Measurements from ENCODE around the gene R3HCC1L. TPM values are rescaled to one million over a fixed set of nuclear protein-coding genes. Genes with fewer than 3 reads are reported as not detected.

Gene R3HCC1L
- total RNA-seq, 4 donors from 2014 or later: 15.9 to 20.3 (median 18.6) TPM

GRCh38 chr10:98251399-98251798 lies 116.9 kb downstream of the R3HCC1L start:
- no peak for TF ChIP-seq CTCF (IDR thresholded peaks at IDR 0.05)
- no peak for TF ChIP-seq POLR2A (IDR thresholded peaks at IDR 0.05)
- H3K4me3 ChIP-seq (replicated peaks in 1 of 3): no peak overlapping the region
- WGBS, 2 donors: 92 to 98% methylated on average over 8 of the region's 8 CpGs
- no peaks in the 10 kb centered on the region for H3K9me3 ChIP-seq
- intact Hi-C loops (cut with DNase I): no loop called here
- DNase-seq: no peak
- no peak overlapping the region for H3K27ac ChIP-seq
- H3K36me3 ChIP-seq: peaks cover 7 to 19% of the 10 kb centered on the region in 2 donors
- H3K4me1 ChIP-seq: peaks cover 32 to 36% of the 10 kb centered on the region in 2 donors
- no peaks in the 10 kb centered on the region for H3K27me3 ChIP-seq

- TF ChIP-seq CTCF (IDR thresholded peaks at IDR 0.05) (no peak), POLR2A (IDR thresholded peaks at IDR 0.05) (no peak)
- intact Hi-C loops (cut with DNase I): no loop called here
- Histone ChIP-seq H3K27ac (no peak overlapping the region), H3K9me3 (no peaks in the 10 kb centered on the region), H3K27me3 (no peaks in the 10 kb centered on the region), H3K36me3 (peaks cover 7 to 19% of the 10 kb centered on the region in 2 donors), H3K4me1 (peaks cover 23 to 26% of the 10 kb centered on the region in 2 donors), H3K4me3 (replicated peaks in 1 of 3) (no peak overlapping the region)
- no peak for DNase-seq
- WGBS, 2 donors: 90 to 100% methylated on average over 3 to 7 of the region's 7 CpGs
These were observed 118.0 kb downstream of the R3HCC1L start for GRCh38 chr10:98252464-98252863.

GRCh38 chr10:98253499-98253898 lies 119.0 kb downstream of the R3HCC1L start:
- Histone ChIP-seq H3K4me1 (peaks cover 23 to 24% of the 10 kb centered on the region in 2 donors), H3K36me3 (peaks cover 3 to 11% of the 10 kb centered on the region in 2 donors), H3K27ac (peak overlapping the region; percentile 54 to 61 (median 59)), H3K27me3 (no peaks in the 10 kb centered on the region), H3K9me3 (no peaks in the 10 kb centered on the region), H3K4me3 (replicated peaks in 1 of 3) (no peak overlapping the region)
- peak; percentile 95 to 97 for DNase-seq
- 30 to 48% methylated on average over 14 to 17 of the region's 17 CpGs for WGBS, 2 donors
- intact Hi-C loops (cut with DNase I): no loop called here
- TF ChIP-seq CTCF (IDR thresholded peaks at IDR 0.05) (no peak), POLR2A (IDR thresholded peaks at IDR 0.05) (peak in 1 of 2 donors; percentile 17)

GRCh38 chr10:98254234-98254974 lies 119.9 kb downstream of the R3HCC1L start:
- Histone ChIP-seq H3K4me3 (replicated peaks in 1 of 3) (no peak overlapping the region), H3K36me3 (peaks cover 0 to 5% of the 10 kb centered on the region in 2 donors), H3K9me3 (no peaks in the 10 kb centered on the region), H3K4me1 (peaks cover 23 to 24% of the 10 kb centered on the region in 2 donors), H3K27me3 (no peaks in the 10 kb centered on the region), H3K27ac (peak overlapping the region; percentile 19 to 61 (median 54))
- TF ChIP-seq POLR2A (IDR thresholded peaks at IDR 0.05) (no peak), CTCF (IDR thresholded peaks at IDR 0.05) (no peak)
- 64 to 73% methylated on average over 10 of the region's 10 CpGs for WGBS, 2 donors
- no peak for DNase-seq
- intact Hi-C loops (cut with DNase I): no loop called here

Measured in thyroid gland (tissue), 4 donors.